GM10847 (cell line): ENCODE measurements around the gene IL22RA1.

Experiments used
- POLR2A ChIP-seq: IDR thresholded peaks from 2 replicates; pipeline ENCODE4 v1.6.1; 2011; ENCODE audit not compliant: insufficient read length; ENCODE audit errors: extremely low read depth

The IL22RA1 gene

DNA sequence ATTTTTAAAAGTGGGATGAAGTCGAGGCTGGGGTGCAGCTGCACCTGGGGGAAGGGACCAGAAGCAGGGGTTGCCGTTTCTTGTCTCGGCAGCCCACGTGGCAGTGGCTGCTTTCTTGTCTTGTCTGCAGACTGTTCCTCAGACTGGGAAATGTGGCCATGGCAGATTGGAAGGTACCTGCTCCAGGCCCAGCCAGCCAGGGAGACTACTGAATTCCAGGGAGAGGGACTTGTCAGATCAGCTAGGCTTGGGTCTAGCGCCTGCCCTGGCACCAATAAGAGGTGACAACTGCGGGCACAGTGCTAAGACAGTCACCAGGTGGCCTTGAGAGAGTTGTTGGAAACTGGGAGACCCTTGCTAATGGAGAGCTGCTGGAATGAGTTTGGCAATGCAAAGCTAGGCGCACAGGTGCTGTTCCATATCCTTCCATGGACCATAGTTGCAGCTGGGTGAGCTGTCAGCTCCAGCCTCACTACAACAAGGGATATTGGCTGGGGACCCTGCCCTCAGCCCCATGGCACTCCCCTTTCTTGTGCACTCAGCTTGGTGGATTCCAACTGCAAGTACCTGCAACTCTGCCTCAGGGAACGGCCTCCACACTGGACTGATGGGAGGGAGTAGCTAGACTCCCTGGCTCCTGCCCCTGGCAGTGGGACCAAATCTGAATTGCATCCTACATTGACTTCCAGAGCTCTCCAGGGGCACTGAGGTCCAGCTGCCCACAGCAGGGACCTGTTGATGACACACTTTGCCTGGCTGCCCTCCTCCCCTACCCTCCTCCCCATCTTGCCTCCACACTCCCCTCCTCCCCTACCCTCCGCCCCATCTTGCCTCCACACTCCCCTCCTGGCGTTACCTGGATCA lies 9.9 kb upstream of the IL22RA1 start:
- TF ChIP-seq POLR2A = no peak

DNA sequence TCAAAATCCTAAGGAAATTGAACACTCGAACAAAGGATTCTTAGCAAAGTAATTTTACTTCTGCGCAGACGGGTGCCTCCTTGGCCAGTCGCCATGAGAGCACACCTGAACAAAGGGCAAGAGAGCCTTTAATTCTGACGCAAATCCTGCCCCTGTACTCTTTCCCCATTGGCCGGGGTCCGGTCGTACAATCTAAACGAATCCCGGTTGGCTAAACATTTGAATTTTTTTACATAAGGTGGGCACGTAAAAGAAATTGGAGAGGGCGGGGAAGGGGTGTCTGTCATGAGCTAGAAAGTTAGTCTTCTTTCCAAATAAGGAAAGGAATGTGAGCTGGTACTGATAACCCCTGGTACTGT lies 8.2 kb upstream of the IL22RA1 start:
- TF ChIP-seq POLR2A = no peak

DNA sequence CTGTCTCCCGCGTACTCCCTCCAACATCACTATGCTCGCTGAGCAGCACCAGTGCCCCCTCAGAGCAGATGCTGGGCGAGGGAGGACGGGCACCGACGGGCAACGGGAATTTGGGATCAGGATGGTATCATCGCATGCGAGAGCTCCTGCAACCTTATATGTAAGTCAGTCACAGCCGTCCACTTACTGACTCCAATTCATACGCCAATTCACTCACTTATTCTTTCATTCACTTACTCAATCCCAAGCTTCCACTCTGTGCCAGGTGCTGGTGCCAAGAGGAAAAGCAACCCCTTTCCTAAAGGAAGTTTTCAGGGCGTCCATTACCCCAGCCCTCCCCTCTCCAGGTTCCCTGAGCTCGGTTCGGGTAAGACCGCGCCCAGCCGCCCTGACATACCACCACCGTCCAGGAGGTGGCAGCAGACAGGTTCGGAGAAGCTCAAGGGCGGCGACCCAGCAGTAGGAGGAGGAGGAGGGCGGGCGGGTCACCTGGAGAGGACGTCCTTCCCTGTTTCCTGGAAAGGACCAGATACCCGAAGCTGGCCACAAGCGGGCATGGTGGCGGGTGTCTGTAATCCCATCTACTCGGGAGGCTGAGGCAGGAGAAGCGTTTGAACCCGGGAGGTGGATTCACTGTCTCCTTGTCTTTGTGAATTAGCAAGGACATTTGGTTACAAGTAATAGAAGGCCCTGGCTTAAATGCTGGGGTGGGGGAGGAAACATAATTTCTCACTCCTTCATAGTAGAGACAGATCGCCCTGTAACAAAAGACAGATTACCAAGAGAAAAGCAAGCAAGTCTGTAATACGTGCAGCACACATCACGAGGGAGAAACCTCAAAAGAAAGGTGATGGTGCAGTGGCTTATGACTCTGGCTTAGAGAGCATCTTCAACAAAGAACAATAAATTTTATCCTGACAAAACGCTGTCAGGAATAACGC lies 7.6 kb upstream of the IL22RA1 start:
- TF ChIP-seq POLR2A = no peak

DNA sequence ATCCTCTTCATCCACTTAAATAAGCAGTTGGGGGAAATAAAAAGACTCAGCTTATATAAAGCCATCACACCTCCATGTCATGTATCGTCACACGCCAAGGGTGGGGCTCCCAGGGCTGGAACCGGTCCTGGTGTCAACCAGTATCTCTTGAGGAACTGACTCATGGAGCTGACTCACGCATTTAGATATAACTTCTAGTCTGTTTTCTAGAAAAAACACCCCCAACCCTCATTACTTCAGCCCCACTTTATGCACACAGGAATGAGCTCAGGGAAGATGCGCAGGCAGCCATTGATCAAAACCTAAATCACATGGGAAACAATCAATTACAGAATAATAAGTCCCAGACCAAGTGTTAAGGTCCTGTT lies 6.9 kb upstream of the IL22RA1 start:
- no peak for TF ChIP-seq POLR2A

DNA sequence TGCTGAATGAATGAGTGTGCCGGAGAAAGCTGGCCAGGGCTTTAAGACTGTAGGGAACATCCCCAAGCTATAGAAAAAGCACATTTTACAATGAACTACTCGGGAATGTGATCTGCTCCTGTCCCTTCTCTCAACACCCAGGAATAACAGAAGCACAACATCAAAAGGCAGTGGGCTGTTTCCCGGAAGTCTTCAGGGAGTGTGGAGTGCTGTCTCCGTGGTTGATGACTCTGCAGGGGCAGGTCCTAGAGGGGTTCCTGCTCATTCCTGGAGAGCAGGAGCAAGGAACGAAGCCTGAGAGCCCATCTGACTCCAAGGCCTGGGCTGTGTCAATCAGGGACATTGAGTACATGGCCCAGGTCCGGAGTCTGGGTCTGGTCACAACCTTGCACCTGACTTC lies 4.9 kb upstream of the IL22RA1 start:
- TF ChIP-seq POLR2A = no peak

GRCh38 chr1:24147194-24147593 lies 4.3 kb upstream of the IL22RA1 start:
- TF ChIP-seq POLR2A = no peak

DNA sequence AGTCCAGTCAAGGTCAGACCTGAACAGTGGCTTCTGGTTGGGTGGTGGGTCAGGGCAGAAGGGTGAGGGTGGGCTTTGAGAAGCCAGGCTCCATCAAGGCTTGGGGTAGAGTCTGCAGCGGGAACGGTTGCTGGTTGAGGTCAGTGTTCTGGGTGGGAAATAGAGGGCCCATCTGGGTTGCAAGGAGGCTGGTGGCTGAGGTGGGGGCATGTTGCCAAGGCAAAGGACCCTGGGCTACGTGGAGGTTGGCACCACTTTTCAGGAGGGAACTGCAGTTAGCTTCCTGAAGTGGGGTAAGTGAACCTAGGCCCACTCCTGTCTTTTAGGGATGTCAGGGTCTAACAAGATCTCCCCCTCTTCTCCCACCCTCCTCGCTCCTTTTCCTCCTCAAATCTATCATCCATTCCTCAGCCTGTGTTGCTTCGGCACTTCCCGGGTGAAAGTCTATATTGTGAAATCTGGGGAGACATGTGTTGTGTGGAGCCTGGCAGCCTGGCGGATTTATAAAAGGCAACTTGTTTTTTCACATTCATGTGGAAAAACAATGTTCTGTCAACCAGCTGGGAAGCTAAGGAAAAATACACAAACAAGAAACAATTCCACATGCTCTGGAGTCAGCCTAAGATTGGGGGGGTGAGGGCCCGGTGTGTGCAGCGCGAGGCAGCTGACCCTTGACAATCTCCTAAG lies 1.5 kb downstream of the IL22RA1 start:
- no peak for TF ChIP-seq POLR2A

- no peak for TF ChIP-seq POLR2A
These were observed 2.2 kb downstream of the IL22RA1 start for GRCh38 chr1:24140741-24141181.

GRCh38 chr1:24139841-24140425 lies 3.0 kb downstream of the IL22RA1 start:
- no peak for TF ChIP-seq POLR2A

GRCh38 chr1:24139222-24139489 lies 3.8 kb downstream of the IL22RA1 start:
- TF ChIP-seq POLR2A = no peak

GRCh38 chr1:24138476-24139221 lies 4.3 kb downstream of the IL22RA1 start:
- TF ChIP-seq POLR2A = no peak

DNA sequence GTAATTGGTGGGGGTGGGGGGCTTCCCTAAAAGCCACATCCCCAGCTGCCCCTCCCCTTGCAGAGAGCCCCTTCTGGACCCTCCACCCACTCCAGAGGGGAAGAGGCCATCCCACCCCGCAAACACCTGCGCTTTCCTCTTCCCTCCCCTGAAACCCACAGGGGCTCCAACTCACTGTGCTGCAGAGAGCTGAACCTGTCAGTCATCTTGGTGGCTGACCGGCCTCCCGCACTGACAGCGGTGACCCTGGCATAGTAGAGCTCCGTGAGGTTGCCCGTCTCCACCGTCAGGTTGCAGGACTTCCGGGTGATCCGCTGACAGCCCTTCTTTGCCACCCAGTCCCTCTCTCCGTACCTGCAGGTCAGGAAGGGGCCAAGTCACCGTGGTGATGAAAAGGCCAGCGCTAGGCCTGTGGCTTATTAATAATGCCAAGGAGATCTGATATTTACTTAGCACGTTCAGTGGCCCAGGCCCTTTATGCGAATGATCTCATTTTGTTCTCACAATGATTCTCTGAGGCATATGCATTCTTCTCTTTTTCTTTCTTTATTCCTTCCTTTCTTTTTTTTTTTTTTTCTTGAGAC lies 5.9 kb downstream of the IL22RA1 start:
- no peak for TF ChIP-seq POLR2A

DNA sequence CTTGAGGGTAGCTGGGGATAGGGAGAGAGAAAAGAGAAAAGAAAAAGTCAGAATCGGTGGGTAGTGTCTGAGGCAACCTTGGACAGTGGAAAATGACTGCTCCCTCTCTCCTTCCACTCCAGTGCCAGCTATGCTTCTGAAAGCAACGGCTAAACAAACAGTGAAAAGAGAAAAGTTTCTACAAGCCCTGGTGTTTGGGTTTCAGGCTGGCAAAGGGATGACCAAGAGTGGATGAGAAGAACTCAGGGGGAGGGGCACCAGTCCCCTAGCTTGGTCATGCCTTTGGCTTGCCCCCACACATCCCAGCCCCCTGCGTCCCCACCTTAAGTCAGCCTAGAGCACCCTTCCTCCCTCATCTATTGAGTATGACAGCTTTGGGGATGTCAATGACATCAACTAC lies 8.6 kb downstream of the IL22RA1 start:
- no peak for TF ChIP-seq POLR2A

GRCh38 chr1:24133819-24134218 lies 9.1 kb downstream of the IL22RA1 start:
- TF ChIP-seq POLR2A = no peak
